Stimulated activated CD4-positive, alpha-beta T cell treated with anti-CD3 and anti-CD28 coated beads, TNF-alpha, amount 100 ng/mL, for 48 hours (primary cell): ENCODE measurements around the gene CCL28.

Source experiments
- DNase-seq, 3 donors: peaks; one replicate each; pipeline ENCODE4 v3.0.0-alpha.2; 2020; ENCODE audit warnings: low read depth in 3 of 3

CCL28 gene

GRCh38 chr5:43358301-43358700 is 53.9 kb downstream of the CCL28 start:
- DNase-seq: no peak

GRCh38 chr5:43357878-43358281 is 54.3 kb downstream of the CCL28 start:
- no peak for DNase-seq

- DNase-seq: no peak
Observed at GRCh38 chr5:43357067-43357466, 55.1 kb downstream of the CCL28 start.

- DNase-seq: no peak
Observed at GRCh38 chr5:43354774-43355173, 57.4 kb downstream of the CCL28 start.

GRCh38 chr5:43353668-43354067 is 58.5 kb downstream of the CCL28 start:
- no peak for DNase-seq

GRCh38 chr5:43352915-43353314 is 59.3 kb downstream of the CCL28 start:
- DNase-seq: no peak

- DNase-seq: no peak
Observed at GRCh38 chr5:43352131-43352530, 60.1 kb downstream of the CCL28 start.

- DNase-seq: no peak
Observed at GRCh38 chr5:43348861-43349363, 63.3 kb downstream of the CCL28 start.

GRCh38 chr5:43348207-43348606 is 64.0 kb downstream of the CCL28 start:
- no peak for DNase-seq

- no peak for DNase-seq
Observed at GRCh38 chr5:43338862-43339261, 73.3 kb downstream of the CCL28 start.

GRCh38 chr5:43336159-43336558 is 76.0 kb downstream of the CCL28 start:
- DNase-seq: peak in 1 of 3 donors; percentile 10

- no peak for DNase-seq
Observed at GRCh38 chr5:43335681-43336080, 76.5 kb downstream of the CCL28 start.

- no peak for DNase-seq
Observed at GRCh38 chr5:43332401-43332800, 79.8 kb downstream of the CCL28 start.
